GM19372 (cell line): ENCODE data around the gene TSPAN12.
"Not testable (repeated sequence)": the region's sequence is repeated elsewhere in the genome, so short reads cannot be mapped to it uniquely, and the experiment has no call there.

Experiments used
- ATAC-seq: cut with Tn5 transposase; IDR thresholded peaks from one replicate; pipeline ENCODE4 v1.9.1; 2021; ENCODE audit warnings: mild to moderate bottlenecking, low read depth, moderate library complexity; ENCODE audit not compliant: unreplicated experiment

The TSPAN12 gene

GRCh38 chr7:120857588-120858573 is at the start of gene TSPAN12:
TSS of gene TSPAN12 (minus strand) at chr7:120858144. CDS start at chr7:120856763, 1,381 bp downstream.
- ATAC-seq: peak; percentile 79

- no peak for ATAC-seq
Observed at GRCh38 chr7:120898715-120899499, 41.0 kb upstream of the TSPAN12 start.

GRCh38 chr7:120895253-120895652 is 37.3 kb upstream of the TSPAN12 start:
- not testable (repeated sequence) for ATAC-seq

GRCh38 chr7:120885602-120886001 is 27.7 kb upstream of the TSPAN12 start:
- not testable (repeated sequence) for ATAC-seq

GRCh38 chr7:120877701-120878100 is 19.8 kb upstream of the TSPAN12 start:
- no peak for ATAC-seq

GRCh38 chr7:120876922-120877321 is 19.0 kb upstream of the TSPAN12 start:
- no peak for ATAC-seq

GRCh38 chr7:120874722-120875121 is 16.8 kb upstream of the TSPAN12 start:
- no peak for ATAC-seq

GRCh38 chr7:120874016-120874415 is 16.1 kb upstream of the TSPAN12 start:
- no peak for ATAC-seq

GRCh38 chr7:120873401-120873800 is 15.5 kb upstream of the TSPAN12 start:
- no peak for ATAC-seq

GRCh38 chr7:120869700-120870099 is 11.8 kb upstream of the TSPAN12 start:
- peak; percentile 44 for ATAC-seq

- ATAC-seq: no peak
Observed at GRCh38 chr7:120867932-120868331, 10.0 kb upstream of the TSPAN12 start.

GRCh38 chr7:120865191-120865981 is 7.4 kb upstream of the TSPAN12 start:
- ATAC-seq: no peak

GRCh38 chr7:120864141-120864900 is 6.4 kb upstream of the TSPAN12 start:
- ATAC-seq: no peak

- ATAC-seq: no peak
Observed at GRCh38 chr7:120862987-120863590, 5.1 kb upstream of the TSPAN12 start.

- no peak for ATAC-seq
Observed at GRCh38 chr7:120860156-120860555, 2.2 kb upstream of the TSPAN12 start.

GRCh38 chr7:120859459-120859858 is 1.5 kb upstream of the TSPAN12 start:
- no peak for ATAC-seq

- peak; percentile 66 for ATAC-seq
Observed at GRCh38 chr7:120856621-120857352, 1.2 kb downstream of the TSPAN12 start.

GRCh38 chr7:120856198-120856597 is 1.7 kb downstream of the TSPAN12 start:
- no peak for ATAC-seq

- no peak for ATAC-seq
Observed at GRCh38 chr7:120852700-120853099, 5.2 kb downstream of the TSPAN12 start.
